H1 (cell line): Measurements from ENCODE around the gene SLC25A34. TPM values are rescaled to one million over a fixed set of nuclear protein-coding genes. Genes with fewer than 3 reads are reported as not detected.

Experiments used
- CTCF ChIA-PET: fragments of 300-600 bp; sonication (Branson Sonifier 250); formaldehyde crosslinking; loops from one replicate; lab custom pipeline; 2021; ENCODE audit not compliant: partially characterized antibody; lab: Charles Lee
- POLR2A ChIA-PET: fragments of 300-600 bp; sonication (Branson Sonifier 250); formaldehyde crosslinking; loops from one replicate; lab custom pipeline; 2021; ENCODE audit warnings: inconsistent platforms; ENCODE audit not compliant: partially characterized antibody; lab: Charles Lee
- DNase-seq, 2 experiments: peaks; one replicate each; pipeline versions ENCODE4 v3.0.0 to v3.0.0-alpha.2; 2010 to 2022; ENCODE audit warnings: low spot score in 2 of 2, low read depth in 1 of 2, mixed read lengths in 1 of 2
- FAIRE-seq: peaks from 2 replicates; lab custom pipeline; 2011; peaks lifted over from hg19 to GRCh38; lab: Jason Lieb, UNC
- H2AFZ ChIP-seq: 2 replicates; pipeline ENCODE4 v1.8.1; 2012; ENCODE audit warnings: low read length, inconsistent platforms
- H2AK5ac ChIP-seq: 2 replicates; pipeline ENCODE4 v1.6.1; 2013; ENCODE audit warnings: low read depth, low read length
- H2BK120ac ChIP-seq: replicated peaks from 2 replicates; pipeline ENCODE3; 2013; ENCODE audit warnings: low read depth, low read length, inconsistent platforms
- H2BK12ac ChIP-seq: 2 replicates; pipeline ENCODE4 v1.6.1; 2013; ENCODE audit warnings: low read depth, low read length
- H2BK15ac ChIP-seq: 2 replicates; pipeline ENCODE4 v1.6.1; 2013; ENCODE audit warnings: low read length
- H2BK20ac ChIP-seq: 2 replicates; pipeline ENCODE4 v1.6.1; 2013; ENCODE audit warnings: low read length
- H2BK5ac ChIP-seq: 2 replicates; pipeline ENCODE4 v1.6.1; 2013; ENCODE audit warnings: low read depth, low read length
- H3K14ac ChIP-seq: 2 replicates; pipeline ENCODE4 v1.6.1; 2013; ENCODE audit warnings: inconsistent platforms; ENCODE audit not compliant: insufficient read length
- H3K18ac ChIP-seq: 2 replicates; pipeline ENCODE4 v1.6.1; 2013; ENCODE audit warnings: low read length; ENCODE audit errors: extremely low read depth
- H3K23ac ChIP-seq: 2 replicates; pipeline ENCODE4 v1.6.1; 2013; ENCODE audit warnings: inconsistent platforms; ENCODE audit not compliant: insufficient read length
- H3K23me2 ChIP-seq: 2 replicates; pipeline ENCODE4 v1.6.1; 2013; ENCODE audit warnings: low read depth, low read length
- H3K27ac ChIP-seq: 2 replicates; pipeline ENCODE4 v1.6.1; 2011; ENCODE audit warnings: low read depth, low read length, inconsistent platforms
- H3K27me3 ChIP-seq, 4 experiments: replicated peaks in 1 of 4; 1 replicate in 1 of 4; 2 replicates in 3 of 4; pipeline versions ENCODE4 v1.6.1 to v1.8.1; 2011 to 2013; ENCODE audit warnings: low read length in 3 of 4, mild to moderate bottlenecking in 3 of 4, inconsistent platforms in 2 of 4, mixed read lengths in 2 of 4, moderate library complexity in 1 of 4; ENCODE audit not compliant: control insufficient read depth in 3 of 4, insufficient read depth in 3 of 4; ENCODE audit errors: extremely low read depth in 1 of 4
- H3K36me3 ChIP-seq, 4 experiments: 2 replicates each; pipeline versions ENCODE4 v1.6.1 to v1.8.1; 2011 to 2013; ENCODE audit warnings: mild to moderate bottlenecking in 4 of 4, low read length in 3 of 4, moderate library complexity in 2 of 4, control low read depth in 1 of 4, inconsistent platforms in 1 of 4; ENCODE audit not compliant: insufficient read depth in 4 of 4, control insufficient read depth in 2 of 4
- H3K4ac ChIP-seq: replicated peaks from 2 replicates; pipeline ENCODE3; 2013; ENCODE audit warnings: low read length, low read depth, mixed read lengths, inconsistent platforms; ENCODE audit not compliant: insufficient read length
- H3K4me1 ChIP-seq, 4 experiments: replicated peaks in 1 of 4; 1 replicate in 1 of 4; 2 replicates in 3 of 4; pipeline versions ENCODE4 v1.6.1 to v1.8.1; 2011 to 2013; ENCODE audit warnings: low read length in 3 of 4, inconsistent platforms in 2 of 4, mixed read lengths in 1 of 4; ENCODE audit not compliant: insufficient read depth in 4 of 4, control insufficient read depth in 3 of 4
- H3K4me2 ChIP-seq, 2 experiments: 2 replicates each; pipeline versions ENCODE4 v1.6.1 to v1.8.1; 2011 to 2013; ENCODE audit warnings: low read depth in 2 of 2, low read length in 2 of 2, control low read depth in 1 of 2, inconsistent platforms in 1 of 2, mild to moderate bottlenecking in 1 of 2; ENCODE audit not compliant: insufficient read depth in 1 of 2
- H3K4me3 ChIP-seq, 4 experiments: fragments of 200-600, 300-600 bp in 1 of 4; sonication (generic), shearing (Covaris generic), sonication (Bioruptor Twin) in 1 of 4; 2 replicates each; pipeline versions ENCODE4 v1.5.1 to v1.8.1; 2011 to 2016; ENCODE audit warnings: low read length in 4 of 4, low read depth in 3 of 4, control low read depth in 2 of 4, inconsistent platforms in 2 of 4, mild to moderate bottlenecking in 2 of 4, mixed read lengths in 1 of 4, moderate library complexity in 1 of 4; ENCODE audit not compliant: insufficient read depth in 2 of 4; ENCODE audit errors: extremely low read depth in 1 of 4
- H3K56ac ChIP-seq: replicated peaks from 2 replicates; pipeline ENCODE3; 2013; ENCODE audit warnings: low read depth, mild to moderate bottlenecking, mixed read lengths, low read length, inconsistent platforms; ENCODE audit not compliant: insufficient read length
- H3K79me1 ChIP-seq: 2 replicates; pipeline ENCODE4 v1.6.1; 2013; ENCODE audit warnings: low read depth, low read length, control low read depth
- H3K79me2 ChIP-seq, 2 experiments: 2 replicates each; pipeline versions ENCODE4 v1.6.1 to v1.8.1; 2012 to 2013; ENCODE audit warnings: low read length in 2 of 2, mild to moderate bottlenecking in 2 of 2, inconsistent platforms in 1 of 2; ENCODE audit not compliant: insufficient read depth in 2 of 2, control insufficient read depth in 1 of 2
- H3K9ac ChIP-seq, 4 experiments: replicated peaks in 1 of 4; 1 replicate in 1 of 4; 2 replicates in 3 of 4; pipeline versions ENCODE4 v1.6.1 to v1.8.1; 2011 to 2013; ENCODE audit warnings: low read depth in 3 of 4, low read length in 3 of 4, control low read depth in 2 of 4, mild to moderate bottlenecking in 2 of 4, moderate library complexity in 2 of 4, inconsistent platforms in 1 of 4; ENCODE audit errors: extremely low read depth in 1 of 4
- H3K9me3 ChIP-seq, 2 experiments: 2 replicates each; pipeline versions ENCODE4 v1.6.1 to v1.8.1; 2012 to 2013; ENCODE audit warnings: mild to moderate bottlenecking in 2 of 2, moderate library complexity in 2 of 2, control low read depth in 1 of 2, inconsistent platforms in 1 of 2, low read depth in 1 of 2, low read length in 1 of 2, mixed read lengths in 1 of 2; ENCODE audit not compliant: insufficient read depth in 2 of 2
- H4K20me1 ChIP-seq, 2 experiments: replicated peaks in 1 of 2; 2 replicates each; pipeline versions ENCODE3 to v1.8.1; 2011 to 2013; ENCODE audit warnings: inconsistent platforms in 2 of 2, low read length in 2 of 2, mild to moderate bottlenecking in 1 of 2; ENCODE audit not compliant: insufficient read depth in 2 of 2, control insufficient read depth in 1 of 2
- H4K5ac ChIP-seq: 2 replicates; pipeline ENCODE4 v1.6.1; 2013; ENCODE audit warnings: low read length, low read depth, mixed read lengths, inconsistent platforms; ENCODE audit not compliant: insufficient read length
- H4K8ac ChIP-seq: 2 replicates; pipeline ENCODE4 v1.8.0; 2013; ENCODE audit warnings: mild to moderate bottlenecking, moderate library complexity, low read length, inconsistent platforms; ENCODE audit not compliant: insufficient read depth; ENCODE audit errors: extremely low read depth
- H4K91ac ChIP-seq: replicated peaks from 2 replicates; pipeline ENCODE3; 2013; ENCODE audit warnings: low read length, mixed read lengths, inconsistent platforms; ENCODE audit not compliant: insufficient read length
- CHD1 ChIP-seq: IDR thresholded peaks from 2 replicates; pipeline ENCODE4 v1.6.1; 2012; ENCODE audit warnings: low read depth, low read length, improper control_type of control experiment
- SIX5 ChIP-seq: IDR thresholded peaks from 2 replicates; pipeline ENCODE4 v1.6.1; 2011; ENCODE audit warnings: mild to moderate bottlenecking, low read depth, low read length
- WGBS, 2 experiments: shearing (Covaris generic) in 1 of 2; methylation state at CpG; one replicate each; pipeline versions ENCODE4 v1.1.6 to v1.1.7; 2013 to 2015; ENCODE audit warnings: low lambda C conversion rate in 2 of 2, mixed read lengths in 2 of 2, inconsistent platforms in 1 of 2, low coverage in 1 of 2, missing lambda C conversion rate in 1 of 2; ENCODE audit not compliant: insufficient replicate concordance in 2 of 2, insufficient coverage in 1 of 2, insufficient read length in 1 of 2; ENCODE audit errors: extremely low coverage in 1 of 2, missing lambda C conversion rate in 1 of 2; 5-methylcytosine and 5-hydroxymethylcytosine counted together
- polyA plus RNA-seq, 7 experiments: library from polyadenylated mRNA; depleted of rRNA in 3 of 7; stranded (reverse) in 5 of 7; unstranded in 2 of 7; fragments of >200 nt in 5 of 7; fragments of 200-250 nt in 2 of 7; gene quantifications; 1 replicate in 5 of 7; 2 replicates in 1 of 7; 4 replicates in 1 of 7; pipeline versions ENCODE4 v1.2.1 to v1.2.3, GENCODE V29; 2011 to 2013; ENCODE audit warnings: missing spikeins in 2 of 7, mixed read lengths in 2 of 7
- total RNA-seq: library from RNA; stranded (reverse); fragmentation: NEBNext Ultra II Directional; extraction: Animal tissue kit (Norgen Biotek cat#: 25700); gene quantifications from 2 replicates; pipeline ENCODE4 v1.2.1, GENCODE V29; 2021

Gene SLC25A34
- total and polyA plus RNA-seq, 2 of the 8 experiments (the other 6 are each of a cell fraction or from before 2014, with no cell fraction given) = 0.48 to 0.62 TPM

DNA sequence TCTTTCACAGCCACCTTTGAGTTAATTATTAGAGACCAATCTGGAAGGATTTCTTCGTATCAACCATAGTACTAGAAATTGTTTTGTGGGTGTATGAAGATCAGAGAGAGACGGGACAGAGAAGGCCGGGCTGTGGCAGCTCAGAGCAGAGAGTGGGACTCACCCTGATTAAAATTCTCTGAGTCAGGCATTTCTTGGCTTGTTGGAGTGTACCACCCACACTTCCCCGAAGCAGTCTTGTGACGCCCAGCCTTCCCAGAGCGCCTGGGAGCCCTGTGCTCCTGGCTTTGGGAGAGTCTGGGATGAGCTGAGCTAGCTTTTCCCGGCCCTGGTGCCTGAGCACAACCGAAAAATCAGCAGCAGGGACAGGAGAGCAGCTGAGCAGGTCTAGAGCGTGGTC is 32.5 kb upstream of the SLC25A34 start:
- H3K79me1 ChIP-seq = peaks cover 5% of the 10 kb centered on the region
- no peak overlapping the region for H4K5ac ChIP-seq
- H3K4me3 ChIP-seq = no peak overlapping the region
- no peak overlapping the region for H2BK120ac ChIP-seq
- no peak overlapping the region for H3K14ac ChIP-seq
- no peak overlapping the region for H2AK5ac ChIP-seq
- H3K79me2 ChIP-seq = peaks cover 0 to 5% of the 10 kb centered on the region in 2 experiments; a peak in 1 of 4 replicates
- H3K9ac ChIP-seq = peak overlapping the region in 1 of 4 experiments; percentile 48; a peak in 2 of 7 replicates
- H3K27me3 ChIP-seq = no peaks in the 10 kb centered on the region
- no peaks in the 10 kb centered on the region for H3K23me2 ChIP-seq
- no peak overlapping the region for H2BK20ac ChIP-seq
- DNase-seq = no peak
- ChIA-PET CTCF (interaction anchor here (1.1 to 3.4 kb wide), 6 partner anchors 13 to 107 kb away, joined by 3 to 12 read pairs (median 4); no protein-coding TSS in a partner anchor), POLR2A (no interaction called here)
- H3K18ac ChIP-seq = no peak overlapping the region
- 0 out of 2 replicates have a peak overlapping the region, but pooled peaks have one; percentile 50 for H2BK12ac ChIP-seq
- H4K20me1 ChIP-seq = peaks cover 3 to 8% of the 10 kb centered on the region in 2 experiments
- TF ChIP-seq CHD1 (no peak), SIX5 (no peak)
- H3K4me1 ChIP-seq = no peaks in the 10 kb centered on the region
- H4K8ac ChIP-seq = no peak overlapping the region
- H3K4me2 ChIP-seq = no peak overlapping the region
- no peak overlapping the region for H2BK15ac ChIP-seq
- no peak overlapping the region for H3K23ac ChIP-seq
- H2AFZ ChIP-seq = no peak overlapping the region
- no peak for FAIRE-seq
- no peak overlapping the region for H3K4ac ChIP-seq
- no peak overlapping the region for H4K91ac ChIP-seq
- no peak overlapping the region for H3K27ac ChIP-seq
- H3K9me3 ChIP-seq = no peaks in the 10 kb centered on the region
- no peaks in the 10 kb centered on the region for H3K36me3 ChIP-seq
- WGBS, 2 experiments = 93% methylated on average over 9 of the region's 9 CpGs; no CpG with 5 or more reads in 1 of the 2 experiments
- H2BK5ac ChIP-seq = 0 out of 2 replicates have a peak overlapping the region, but pooled peaks have one; percentile 66
- H3K56ac ChIP-seq = no peak overlapping the region
